Skeletal muscle tissue (tissue), 4 donors: ENCODE results near the gene ATAD3C. TPM values are rescaled to one million over a fixed set of nuclear protein-coding genes. Genes with fewer than 3 reads are reported as not detected.
A peak's percentile ranks its signal among the peaks of the same experiment; 100 is the strongest.

ENCODE experiments used
- H3K27ac ChIP-seq: one replicate; pipeline ENCODE4 v1.7.0; 2013; ENCODE audit warnings: mild to moderate bottlenecking, low read depth, low read length, inconsistent platforms
- H3K27me3 ChIP-seq, 3 donors: one replicate each; pipeline ENCODE4 v1.7.0; 2013; ENCODE audit warnings: low read length in 3 of 3; ENCODE audit not compliant: control insufficient read depth in 3 of 3, insufficient read depth in 3 of 3
- H3K36me3 ChIP-seq, 3 donors: one replicate each; pipeline ENCODE4 v1.7.0; 2013; ENCODE audit warnings: low read length in 3 of 3; ENCODE audit not compliant: control insufficient read depth in 3 of 3, insufficient read depth in 3 of 3
- H3K4me1 ChIP-seq, 3 donors: one replicate each; pipeline ENCODE4 v1.7.0; 2013; ENCODE audit warnings: low read length in 3 of 3, mild to moderate bottlenecking in 3 of 3; ENCODE audit not compliant: control insufficient read depth in 3 of 3, insufficient read depth in 3 of 3
- H3K4me3 ChIP-seq, 3 donors: one replicate each; pipeline ENCODE4 v1.7.0; 2013; ENCODE audit warnings: low read length in 3 of 3
- H3K9ac ChIP-seq, 3 donors: one replicate each; pipeline ENCODE4 v1.7.0; 2013; ENCODE audit warnings: low read length in 3 of 3, mild to moderate bottlenecking in 3 of 3, moderate library complexity in 2 of 3, low read depth in 1 of 3
- H3K9me3 ChIP-seq, 3 donors: one replicate each; pipeline ENCODE4 v1.7.0; 2013; ENCODE audit warnings: low read length in 3 of 3; ENCODE audit not compliant: control insufficient read depth in 3 of 3
- total RNA-seq: library from RNA; depleted of rRNA; stranded (reverse); fragments of >200 nt; gene quantifications from one replicate; pipeline ENCODE4 v1.2.3, GENCODE V29; 2014
- donor health status: Osteomylitis.

The ATAD3C gene
- total RNA-seq, 1 donor from 2014 or later = not detected

GRCh38 chr1:1430992-1431844, 18.3 kb upstream of the ATAD3C start:
- Histone ChIP-seq H3K27me3 (peaks cover 0 to 20% (median 8%) of the 10 kb centered on the region in 3 donors), H3K9ac (peak overlapping the region in 1 of 3 donors; percentile 33), H3K27ac (peak overlapping the region; percentile 82), H3K9me3 (no peaks in the 10 kb centered on the region), H3K4me1 (peaks cover 48 to 55% (median 54%) of the 10 kb centered on the region in 3 donors), H3K4me3 (no peak overlapping the region), H3K36me3 (no peaks in the 10 kb centered on the region)

DNA sequence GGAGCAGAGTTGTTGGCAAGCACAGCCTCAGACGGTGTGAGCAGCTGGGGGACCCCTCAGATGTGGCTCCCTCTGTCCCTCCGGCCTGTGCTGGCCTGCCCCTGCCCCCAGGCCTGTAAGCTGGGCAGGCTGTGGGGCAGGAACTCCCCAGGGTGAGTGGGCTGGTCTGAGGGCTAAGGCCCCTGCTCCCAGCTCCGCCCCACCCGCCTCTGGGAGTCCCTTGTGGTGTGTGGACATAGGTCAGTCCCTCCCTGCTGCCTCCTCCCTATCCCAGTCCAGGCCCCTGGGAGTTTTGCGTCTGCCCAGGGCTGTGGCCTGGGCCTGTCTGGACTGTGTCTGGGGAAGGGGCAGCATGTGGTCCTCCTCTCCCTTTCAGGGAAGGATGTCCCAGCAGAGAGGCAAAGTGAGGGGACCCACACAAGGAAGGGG, 17.6 kb upstream of the ATAD3C start:
- H3K9ac ChIP-seq = peak overlapping the region in 1 of 3 donors; percentile 33
- H3K27ac ChIP-seq = peak overlapping the region; percentile 82
- no peaks in the 10 kb centered on the region for H3K9me3 ChIP-seq
- peaks cover 0 to 26% (median 10%) of the 10 kb centered on the region in 3 donors for H3K27me3 ChIP-seq
- H3K4me1 ChIP-seq = peaks cover 54 to 62% (median 59%) of the 10 kb centered on the region in 3 donors
- no peaks in the 10 kb centered on the region for H3K36me3 ChIP-seq
- H3K4me3 ChIP-seq = no peak overlapping the region

GRCh38 chr1:1432274-1432950, 17.1 kb upstream of the ATAD3C start:
- H3K27me3 ChIP-seq = peaks cover 0 to 31% (median 16%) of the 10 kb centered on the region in 3 donors
- H3K9ac ChIP-seq = peak overlapping the region in 1 of 3 donors; percentile 45
- peak overlapping the region; percentile 82 for H3K27ac ChIP-seq
- H3K9me3 ChIP-seq = no peaks in the 10 kb centered on the region
- H3K4me3 ChIP-seq = no peak overlapping the region
- H3K36me3 ChIP-seq = no peaks in the 10 kb centered on the region
- H3K4me1 ChIP-seq = peaks cover 57 to 66% (median 64%) of the 10 kb centered on the region in 3 donors

DNA sequence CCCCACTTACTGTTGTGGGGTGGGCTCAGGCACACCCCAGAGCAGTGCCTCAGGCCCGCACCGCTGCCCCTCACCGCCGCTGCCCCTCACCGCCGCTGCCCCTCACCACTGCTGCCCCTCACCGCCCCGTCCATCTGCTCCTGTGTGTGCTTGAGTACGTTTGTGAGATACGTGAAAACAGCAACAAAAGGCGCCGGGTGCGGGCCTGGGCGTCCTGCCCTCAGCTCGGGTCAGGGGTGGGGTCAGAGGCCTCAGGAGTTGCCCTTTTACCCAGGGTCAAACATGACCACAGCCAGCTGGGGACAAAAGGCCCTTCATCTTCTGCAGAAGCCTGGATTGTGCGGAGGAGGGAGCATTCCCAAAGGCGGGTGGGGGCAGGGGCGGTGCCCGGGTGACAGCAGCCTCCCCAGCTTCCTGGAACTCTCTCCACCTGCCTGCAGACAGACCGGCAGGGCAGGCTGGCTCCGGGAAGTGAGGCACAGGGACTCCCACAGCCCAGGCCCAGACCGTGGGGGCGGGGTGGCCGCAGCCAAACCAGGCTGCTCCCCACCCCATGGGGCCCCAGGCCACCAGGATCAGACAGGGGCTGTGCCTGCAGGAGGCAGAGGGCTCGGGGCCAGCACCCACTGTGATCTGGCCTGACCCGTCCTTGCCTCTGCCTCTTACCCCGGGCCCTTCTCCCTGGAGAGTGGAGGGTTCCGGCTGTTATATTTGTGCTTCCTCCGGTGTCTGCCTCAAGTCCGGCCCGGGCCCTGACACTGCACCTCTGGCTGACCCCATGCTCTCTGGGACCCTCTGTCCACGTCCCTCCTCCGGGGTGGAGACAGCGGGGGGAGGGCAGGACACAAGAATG, 16.3 kb upstream of the ATAD3C start:
- peak overlapping the region in 1 of 3 donors; percentile 2 for H3K4me3 ChIP-seq
- peak overlapping the region in 2 of 3 donors; percentile 25 to 45 for H3K9ac ChIP-seq
- no peaks in the 10 kb centered on the region for H3K9me3 ChIP-seq
- H3K36me3 ChIP-seq = no peaks in the 10 kb centered on the region
- peaks cover 57 to 68% (median 66%) of the 10 kb centered on the region in 3 donors for H3K4me1 ChIP-seq
- peaks cover 0 to 37% (median 17%) of the 10 kb centered on the region in 3 donors for H3K27me3 ChIP-seq
- peak overlapping the region; percentile 82 for H3K27ac ChIP-seq

DNA sequence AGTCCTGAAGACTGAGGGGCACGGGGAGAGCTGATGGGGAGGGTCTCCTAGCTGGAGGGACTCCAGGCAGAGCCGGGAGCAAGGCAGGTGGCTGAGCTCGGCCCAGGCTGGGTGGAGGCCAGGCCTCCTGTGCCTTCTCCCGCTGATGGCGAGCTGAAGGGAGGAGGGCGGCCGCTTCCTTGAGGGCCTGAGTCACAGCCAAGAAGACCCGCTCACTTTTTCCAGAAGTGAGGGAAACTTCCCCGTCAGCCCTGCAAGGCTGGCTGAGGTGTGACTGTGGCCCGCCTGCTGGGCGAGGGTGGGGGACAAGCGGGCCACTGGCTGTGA, 15.7 kb upstream of the ATAD3C start:
- H3K9me3 ChIP-seq = no peaks in the 10 kb centered on the region
- peak overlapping the region in 1 of 3 donors; percentile 2 for H3K4me3 ChIP-seq
- peak overlapping the region in 2 of 3 donors; percentile 25 to 45 for H3K9ac ChIP-seq
- H3K27me3 ChIP-seq = peaks cover 0 to 38% (median 13%) of the 10 kb centered on the region in 3 donors
- no peaks in the 10 kb centered on the region for H3K36me3 ChIP-seq
- peak overlapping the region; percentile 82 for H3K27ac ChIP-seq
- H3K4me1 ChIP-seq = peaks cover 57 to 68% (median 66%) of the 10 kb centered on the region in 3 donors

- Histone ChIP-seq H3K27ac (peak overlapping the region; percentile 82), H3K4me3 (peak overlapping the region in 2 of 3 donors; percentile 22 to 68), H3K4me1 (peaks cover 57 to 68% (median 66%) of the 10 kb centered on the region in 3 donors), H3K9me3 (no peaks in the 10 kb centered on the region), H3K9ac (peak overlapping the region in 2 of 3 donors; percentile 53 to 62), H3K36me3 (no peaks in the 10 kb centered on the region), H3K27me3 (peaks cover 0 to 39% (median 13%) of the 10 kb centered on the region in 3 donors)
Measured at GRCh38 chr1:1434131-1434823, 15.2 kb upstream of the ATAD3C start.

GRCh38 chr1:1434824-1435105, 14.7 kb upstream of the ATAD3C start:
- H3K27me3 ChIP-seq = peaks cover 0 to 39% (median 13%) of the 10 kb centered on the region in 3 donors
- peak overlapping the region in 2 of 3 donors; percentile 53 to 62 for H3K9ac ChIP-seq
- H3K9me3 ChIP-seq = no peaks in the 10 kb centered on the region
- H3K4me1 ChIP-seq = peaks cover 53 to 64% (median 63%) of the 10 kb centered on the region in 3 donors
- H3K27ac ChIP-seq = peak overlapping the region; percentile 82
- H3K36me3 ChIP-seq = no peaks in the 10 kb centered on the region
- H3K4me3 ChIP-seq = peak overlapping the region in 2 of 3 donors; percentile 68 to 73

DNA sequence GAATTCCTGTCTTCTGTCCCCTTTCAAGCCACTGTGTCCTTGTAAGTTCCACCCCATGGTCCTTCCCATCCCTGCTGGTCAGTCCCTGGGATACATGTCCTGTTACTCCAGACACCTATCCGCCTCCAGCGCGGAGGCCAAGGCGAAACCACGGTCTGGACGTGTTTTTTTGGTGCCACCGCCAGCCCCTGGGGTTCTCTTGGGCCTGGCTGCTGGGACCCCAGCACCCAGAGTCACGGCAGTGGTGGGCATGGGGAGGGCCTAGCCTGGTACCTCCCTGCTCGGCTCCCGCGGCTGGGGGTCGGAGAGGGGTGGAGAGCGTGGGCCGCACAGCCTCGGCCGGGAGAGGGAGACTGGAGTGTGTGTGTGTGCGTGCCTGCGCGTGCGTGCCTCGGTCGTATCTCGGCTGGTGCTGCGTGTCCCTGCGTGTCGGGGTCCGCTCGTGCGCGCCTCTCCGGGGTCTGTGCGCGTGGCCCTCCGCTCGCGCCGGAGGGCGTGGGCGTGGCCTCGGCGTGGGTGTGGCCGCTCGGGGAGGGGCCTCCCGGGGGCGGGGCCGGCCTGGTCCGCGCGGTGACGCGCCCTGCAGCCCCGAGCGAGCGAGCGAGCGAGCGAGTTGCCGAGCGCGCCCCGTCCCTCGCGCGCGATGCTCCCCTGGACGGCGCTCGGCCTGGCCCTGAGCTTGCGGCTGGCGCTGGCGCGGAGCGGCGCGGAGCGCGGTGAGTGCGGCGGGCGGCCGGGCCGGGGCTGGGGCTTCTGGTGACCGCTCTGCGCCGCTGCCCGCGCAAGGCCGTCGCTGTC, 14.2 kb upstream of the ATAD3C start, which contains the start of gene VWA1:
TSS of gene VWA1 (plus strand) at position 585 of the 798 bp plus-strand sequence. CDS start at position 644, 59 bp downstream.
- peak within 1 kb of the TSS; percentile 51 to 62 (median 53) for H3K9ac ChIP-seq

More for the DNA sequence above, 14.2 kb upstream of the ATAD3C start, which contains the start of gene VWA1:
- Histone ChIP-seq H3K36me3 (no peaks in the 10 kb centered on the region), H3K27ac (peak within 1 kb of the TSS; percentile 82), H3K9me3 (no peaks in the 10 kb centered on the region), H3K4me3 (peak within 1 kb of the TSS; percentile 57 to 73 (median 68)), H3K27me3 (peaks cover 0 to 36% (median 13%) of the 10 kb centered on the region in 3 donors), H3K4me1 (peaks cover 47 to 60% (median 58%) of the 10 kb centered on the region in 3 donors)
